Peyer's patch (tissue), 4 donors: ENCODE results near the gene PBX1.

ENCODE experiments used
- CTCF ChIP-seq, 6 experiments: fragments of 450-650 bp in 4 of 6; fragments of 200-600 bp in 2 of 6; sonication (generic) in 1 of 6; IDR thresholded peaks; one replicate each; pipeline ENCODE4 v1.5.1; 2017 to 2019; ENCODE audit warnings: antibody characterized with exemption in 6 of 6, mild to moderate bottlenecking in 3 of 6, moderate library complexity in 1 of 6
- POLR2A ChIP-seq, 2 donors: fragments of 450-650 bp; IDR thresholded peaks; one replicate each; pipeline ENCODE4 v1.5.1; 2017; ENCODE audit warnings: antibody characterized with exemption in 2 of 2, mild to moderate bottlenecking in 2 of 2, moderate library complexity in 2 of 2

GRCh38 chr1:164716992-164717703, 158.2 kb downstream of the PBX1 start:
- TF ChIP-seq POLR2A (IDR thresholded peaks at IDR 0.05) (no peak), CTCF (IDR thresholded peaks at IDR 0.05) (no peak)
